DMS 273 treated with DMSO at 0.1 percent for 48 hours (cell line): Measurements from ENCODE around the gene TFB1M.

ENCODE experiments used
- DNase-seq: peaks from one replicate; lab custom pipeline; 2025; lab: John Stamatoyannopoulos, UW

Gene TFB1M

DNA sequence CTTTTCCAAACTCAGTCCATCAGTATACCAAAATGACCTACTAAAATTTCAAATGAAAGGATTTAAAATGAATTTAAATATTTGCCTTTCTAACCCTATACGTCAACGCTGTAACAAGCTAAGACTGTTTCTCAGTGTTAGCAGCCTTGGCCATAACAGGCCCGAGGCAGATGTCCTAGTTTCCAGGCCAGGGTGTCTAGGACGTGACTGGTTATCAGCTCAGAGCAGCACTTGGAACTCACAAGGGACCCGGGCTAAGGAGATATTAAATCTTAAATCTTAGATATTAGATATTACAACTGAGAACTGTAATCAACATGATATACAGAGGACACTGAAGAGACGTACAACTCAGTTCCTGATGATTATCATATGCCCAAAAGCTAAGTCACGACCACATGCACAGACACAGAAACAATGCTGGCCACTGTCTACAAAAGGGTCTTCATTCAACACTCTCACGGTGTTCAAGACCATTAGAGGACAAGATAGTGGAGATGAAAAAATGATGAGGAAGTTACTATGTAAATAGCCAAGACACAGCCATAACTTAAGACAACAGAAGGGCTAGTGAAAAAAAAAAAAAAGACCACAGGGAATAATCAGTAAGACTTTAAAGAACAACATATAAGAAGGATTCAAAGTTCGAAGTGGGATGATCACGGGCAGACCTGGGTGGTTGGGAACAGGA, 50.8 kb downstream of the TFB1M start, which contains the start of gene CLDN20:
Gene CLDN20 (plus strand): TSS at position 641 of the 691 bp plus-strand sequence. CDS start 11,707 bp downstream, outside the sequence.
- DNase-seq, result no peak

DNA sequence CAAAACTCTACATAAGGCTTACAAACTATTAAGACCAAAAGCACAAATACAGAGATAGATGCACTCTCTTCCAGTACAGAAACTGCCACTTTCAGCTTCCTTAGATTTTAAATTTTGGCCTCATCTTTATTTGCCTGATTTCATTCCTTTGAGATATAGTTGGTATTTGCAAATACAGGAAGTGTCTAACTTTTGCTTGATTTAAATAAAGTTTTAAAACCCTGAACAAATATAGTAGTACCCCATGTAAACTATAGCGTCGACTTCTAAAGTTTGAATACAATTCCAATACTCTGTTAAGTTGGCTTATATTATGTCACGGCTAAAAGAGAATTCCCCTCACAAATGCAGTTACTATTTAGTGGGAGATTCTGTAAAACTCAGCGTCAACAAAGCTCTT, 51.6 kb downstream of the TFB1M start:
- DNase-seq, result no peak

DNA sequence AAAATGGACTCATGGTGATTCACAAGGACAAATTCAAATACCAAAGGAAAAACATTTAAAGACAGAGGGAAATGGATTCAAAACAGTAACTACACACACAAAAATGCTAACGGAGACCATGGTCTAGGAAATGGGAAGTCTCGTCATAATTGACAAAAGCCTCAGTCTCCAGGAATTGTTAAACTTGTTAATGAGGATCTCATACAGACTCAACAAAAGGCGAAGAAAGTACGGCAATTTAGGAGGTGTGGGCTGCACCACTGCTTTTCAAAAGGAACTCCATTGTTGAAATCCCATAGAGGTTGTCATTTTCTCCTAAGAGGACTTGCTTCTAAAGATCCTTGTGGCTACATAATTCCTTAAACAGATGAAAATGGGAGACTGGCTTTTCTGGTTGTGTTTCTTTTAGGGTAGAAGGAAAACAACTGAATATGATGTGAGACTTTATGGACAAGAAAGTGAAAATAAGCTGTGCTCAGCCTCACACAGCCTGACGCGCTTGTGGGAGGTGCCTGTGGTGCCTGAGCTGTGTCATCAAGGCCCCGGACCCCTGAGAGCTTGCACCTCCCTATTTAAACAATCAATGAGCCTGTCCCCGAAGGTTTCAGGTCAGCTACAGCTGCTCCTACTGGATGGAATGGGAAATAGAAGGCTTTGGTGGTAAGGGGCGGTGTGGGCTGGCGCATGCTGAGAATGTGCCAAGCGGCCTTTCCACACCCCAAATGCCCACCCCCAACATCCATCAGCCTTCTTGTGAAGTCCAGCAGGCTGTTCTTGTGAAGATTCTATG, 53.0 kb downstream of the TFB1M start:
- DNase-seq, result no peak

DNA sequence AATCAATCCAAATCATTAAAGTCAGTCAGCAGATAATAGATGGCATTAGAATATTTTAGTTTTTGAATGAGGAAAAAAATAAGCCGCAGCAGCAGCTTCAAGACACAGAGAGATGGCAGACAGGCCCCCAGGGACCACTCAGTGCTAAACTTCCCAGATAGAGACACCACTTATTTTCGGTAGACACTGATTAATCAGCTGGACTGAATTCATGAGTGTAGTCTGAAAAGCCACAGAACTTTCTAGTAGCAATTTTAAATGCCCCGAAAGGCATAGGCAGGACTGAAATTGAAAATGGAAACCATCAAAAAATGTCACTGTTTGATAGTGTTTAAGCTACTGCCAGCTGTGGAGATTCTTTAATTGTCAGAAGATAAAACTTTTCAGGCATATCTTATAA, 53.6 kb downstream of the TFB1M start:
- no peak for DNase-seq

DNA sequence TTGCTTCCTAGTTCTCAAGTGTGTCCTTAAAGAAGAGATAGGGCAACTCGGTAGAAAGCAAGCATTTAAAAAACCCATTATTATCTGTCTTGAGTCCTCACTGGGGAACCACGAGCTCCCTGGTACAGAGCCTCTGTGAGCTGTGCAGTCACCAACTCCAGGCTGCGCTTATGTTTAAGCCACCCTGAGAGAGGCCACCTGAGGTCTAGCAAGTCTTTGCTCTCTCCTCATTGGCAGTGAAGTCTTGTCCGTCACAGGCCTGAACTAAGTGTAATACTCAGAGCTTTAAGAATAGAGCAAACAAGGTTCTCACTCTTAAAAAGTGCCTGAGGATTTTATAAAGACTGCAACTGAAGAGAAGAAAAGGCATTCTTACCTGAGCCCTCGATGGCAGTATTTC, 54.4 kb downstream of the TFB1M start:
- no peak for DNase-seq

DNA sequence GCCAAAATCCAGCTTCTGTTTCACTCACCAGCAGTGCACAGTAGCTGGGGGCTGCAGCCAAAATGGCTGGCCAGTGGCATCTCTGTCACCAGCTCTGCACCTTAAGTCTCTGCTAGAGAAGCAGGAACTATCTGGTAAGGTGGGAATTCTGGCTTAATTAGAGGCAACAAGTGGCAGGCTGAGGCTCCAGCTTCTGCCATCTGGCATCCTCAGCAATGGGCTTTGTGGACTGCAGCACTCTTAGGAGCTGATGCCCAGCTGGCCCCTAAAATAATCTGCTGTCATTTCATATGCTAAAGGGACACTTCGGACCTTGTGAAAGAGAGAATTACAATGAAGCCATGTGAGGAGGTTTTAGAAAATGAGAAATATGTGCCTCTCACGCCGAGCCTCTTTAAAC, 55.1 kb downstream of the TFB1M start:
- no peak for DNase-seq

DNA sequence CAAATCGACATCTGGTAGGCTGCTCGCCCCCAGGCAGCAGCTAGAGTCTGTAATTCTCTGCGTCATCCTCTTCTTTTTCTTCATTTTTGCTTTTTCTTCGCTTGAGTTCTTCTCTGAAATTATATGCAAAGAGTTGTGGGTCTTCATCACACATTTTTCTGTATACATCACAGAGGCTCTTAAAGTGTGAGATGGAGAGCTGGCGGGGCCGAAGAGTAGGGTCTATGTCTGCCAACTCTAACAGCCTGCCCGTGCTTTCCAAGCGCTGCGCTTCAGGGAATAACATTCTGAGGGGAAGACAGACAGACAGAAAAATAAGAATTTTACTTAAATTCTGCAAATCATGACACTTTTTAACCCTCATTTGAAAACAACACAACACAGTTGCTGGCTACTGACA, 56.5 kb downstream of the TFB1M start:
- no peak for DNase-seq

DNA sequence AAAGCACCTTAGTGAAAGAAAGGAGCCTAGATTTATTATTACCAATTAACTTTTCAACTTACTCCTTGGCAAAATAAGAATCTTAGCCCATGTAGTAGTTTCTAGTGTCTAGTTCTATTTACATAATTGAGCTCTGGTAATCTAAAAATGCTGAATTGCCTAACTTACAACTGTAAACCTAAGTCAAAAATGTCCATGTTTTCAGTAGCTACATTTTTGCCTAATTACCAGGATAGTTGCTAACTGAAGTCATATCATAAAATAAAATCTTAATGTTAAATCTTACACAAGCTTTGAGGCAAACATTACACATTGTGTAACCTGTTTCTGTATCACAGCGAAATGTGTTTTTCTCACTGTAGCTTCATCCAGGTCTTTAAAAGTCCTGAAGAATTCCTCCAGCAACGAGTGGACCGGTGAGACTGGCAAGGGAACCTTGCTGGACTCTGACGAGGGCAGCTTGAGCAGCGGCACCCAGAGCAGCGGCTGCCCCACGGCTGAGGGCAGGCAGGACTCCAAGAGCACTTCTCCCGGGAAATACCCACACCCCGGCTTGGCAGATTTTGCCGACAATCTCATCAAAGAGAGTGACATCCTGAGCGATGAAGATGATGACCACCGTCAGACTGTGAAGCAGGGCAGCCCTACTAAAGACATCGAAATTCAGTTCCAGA, 58.0 kb downstream of the TFB1M start:
- DNase-seq, result no peak

DNA sequence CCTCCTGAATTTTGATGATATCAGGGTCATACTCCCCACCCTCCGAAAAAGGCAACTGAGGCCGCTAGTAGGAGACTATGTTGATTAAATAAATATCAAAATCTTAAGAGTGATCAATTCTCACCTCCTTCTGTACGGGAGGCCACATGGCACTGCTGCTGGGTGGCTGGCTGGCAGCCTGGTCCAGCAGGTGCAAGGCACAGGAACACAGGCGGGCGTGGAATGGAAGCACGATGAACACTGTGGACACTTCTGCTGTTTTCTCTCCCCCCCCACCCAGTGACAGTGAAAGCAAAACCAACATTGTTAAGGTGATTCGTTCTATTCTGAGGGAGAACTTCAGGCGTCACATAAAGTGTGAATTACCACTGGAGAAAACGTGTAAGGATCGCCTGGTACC, 60.1 kb downstream of the TFB1M start:
- DNase-seq, result no peak

DNA sequence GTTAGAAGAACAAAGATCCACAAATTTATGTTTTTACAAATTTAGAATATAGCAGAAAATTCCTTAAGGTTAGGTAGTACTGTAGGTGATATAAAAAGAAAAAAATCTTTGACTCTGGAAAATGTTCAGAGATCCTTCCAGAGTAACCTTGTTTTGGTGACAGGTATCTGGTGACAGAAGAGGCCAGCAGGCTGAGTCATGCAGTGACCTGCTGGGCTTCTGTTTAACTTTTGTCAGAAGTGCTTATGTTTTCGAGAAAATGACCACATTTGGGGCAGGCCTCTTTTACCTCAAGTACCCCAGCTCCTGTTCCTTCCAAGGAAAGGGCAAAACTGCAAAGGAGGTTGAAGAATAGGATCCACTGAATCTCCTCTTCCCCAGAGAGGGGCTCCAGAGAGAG, 60.9 kb downstream of the TFB1M start:
- no peak for DNase-seq

DNA sequence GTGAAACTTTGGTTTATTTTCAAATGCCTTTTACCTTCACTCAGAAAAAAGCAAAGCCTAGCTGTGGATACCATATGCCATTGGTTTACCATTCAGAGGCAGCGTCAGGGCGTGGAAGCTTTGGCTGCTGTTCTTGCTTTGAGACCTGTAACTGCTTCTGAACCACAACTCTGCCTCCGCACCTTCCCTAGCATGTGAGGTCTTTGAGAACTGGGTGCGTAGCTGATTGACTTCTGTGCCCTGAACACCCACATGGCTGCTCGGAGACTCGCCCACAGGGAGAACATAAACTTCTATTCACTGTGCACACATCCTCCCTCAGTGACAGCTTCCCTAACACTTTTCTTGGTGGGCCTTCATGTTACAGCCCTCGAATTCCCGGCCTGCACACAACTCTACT, 61.7 kb downstream of the TFB1M start:
- DNase-seq, result no peak

DNA sequence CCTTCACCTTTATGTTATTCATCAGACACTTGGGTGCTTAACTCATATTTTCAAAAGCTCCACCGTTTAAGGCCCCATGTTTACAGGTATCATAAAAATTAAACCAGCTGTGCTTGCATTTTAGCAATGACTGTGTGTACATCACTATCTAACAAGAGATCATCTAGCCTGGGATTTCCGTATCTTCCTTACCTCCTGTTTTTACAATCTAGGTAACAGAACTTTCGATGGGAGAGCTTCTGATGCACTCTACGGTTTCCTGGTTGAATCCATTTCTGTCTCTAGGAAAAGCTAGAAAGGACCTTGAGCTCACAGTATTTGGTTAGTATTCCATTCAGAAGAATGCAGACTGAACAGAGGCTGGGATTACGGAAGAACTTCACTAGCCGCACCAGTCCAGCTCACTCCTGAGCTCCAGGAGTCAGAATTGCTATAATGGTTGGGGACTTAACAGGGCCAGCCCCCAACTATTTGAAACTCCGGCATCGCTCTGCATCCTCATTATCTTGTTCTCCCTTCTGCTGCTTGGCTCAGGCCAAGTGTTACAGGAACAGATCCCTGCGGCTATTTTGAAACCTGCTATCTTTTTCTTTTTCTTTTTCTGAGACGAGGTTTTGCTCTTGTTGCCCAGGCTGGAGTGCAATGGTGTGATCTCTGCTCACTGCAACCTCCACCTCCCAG, 63.4 kb downstream of the TFB1M start:
- no peak for DNase-seq

DNA sequence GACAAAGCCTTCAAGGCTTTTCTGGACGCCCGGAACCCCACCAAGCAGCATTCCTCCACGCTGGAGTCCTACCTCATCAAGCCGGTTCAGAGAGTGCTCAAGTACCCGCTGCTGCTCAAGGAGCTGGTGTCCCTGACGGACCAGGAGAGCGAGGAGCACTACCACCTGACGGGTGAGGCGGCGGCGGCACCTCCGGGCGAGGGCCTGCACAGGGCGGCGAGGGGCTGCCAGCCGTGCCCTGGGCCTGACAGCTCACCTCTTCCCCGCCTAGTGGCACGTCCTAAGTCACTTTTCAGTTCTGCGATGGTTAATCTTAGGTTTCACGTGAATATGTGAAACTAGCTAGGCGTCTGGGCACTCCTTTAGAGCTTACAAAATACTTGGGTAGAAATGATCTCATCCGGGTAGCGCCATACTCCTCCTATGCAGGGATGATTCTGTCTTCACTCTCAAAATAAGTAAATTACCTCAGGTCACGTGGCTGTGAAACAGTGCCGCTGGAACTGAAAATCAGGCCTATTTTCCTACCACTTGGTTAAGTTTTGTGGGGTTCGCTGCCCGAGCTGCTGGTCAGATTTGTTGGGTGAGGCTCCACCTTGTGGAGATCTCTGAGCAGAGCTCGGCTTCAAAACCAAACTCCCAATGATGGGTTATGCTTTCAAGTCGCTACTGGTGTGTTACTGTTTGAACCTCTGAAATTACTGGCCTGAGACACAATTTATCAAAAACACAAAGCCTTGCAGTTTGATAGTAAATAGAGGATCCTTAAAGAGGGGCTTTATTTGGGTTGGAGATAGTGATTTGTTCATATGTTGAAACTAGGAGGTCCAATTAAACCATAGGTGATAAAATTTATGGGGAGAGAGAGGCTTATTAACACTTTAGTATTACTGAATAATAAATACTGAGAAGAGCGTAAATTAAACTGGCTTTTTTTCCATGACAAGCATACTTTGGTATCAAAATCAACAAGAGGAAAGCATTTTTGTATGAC, 66.0 kb downstream of the TFB1M start:
- DNase-seq, result no peak

DNA sequence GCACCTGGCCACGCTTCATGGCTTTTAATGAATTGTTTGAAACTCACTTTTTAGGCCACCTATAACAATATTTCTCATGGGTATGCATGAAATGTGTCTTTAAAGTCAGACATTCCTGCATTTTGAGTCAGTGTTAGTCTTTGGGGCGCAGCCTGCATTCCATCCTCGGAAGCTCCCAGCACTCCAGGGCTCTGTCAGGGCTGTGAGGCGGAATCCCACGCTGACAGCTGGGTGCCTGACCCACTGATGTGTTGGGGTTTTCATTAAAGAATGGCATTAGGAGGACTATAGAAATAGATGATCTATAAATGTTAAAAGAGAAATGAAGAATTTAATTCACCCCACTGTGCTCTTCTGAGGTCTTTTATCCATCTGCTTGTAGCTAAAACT, 66.7 kb downstream of the TFB1M start:
- DNase-seq, result no peak

DNA sequence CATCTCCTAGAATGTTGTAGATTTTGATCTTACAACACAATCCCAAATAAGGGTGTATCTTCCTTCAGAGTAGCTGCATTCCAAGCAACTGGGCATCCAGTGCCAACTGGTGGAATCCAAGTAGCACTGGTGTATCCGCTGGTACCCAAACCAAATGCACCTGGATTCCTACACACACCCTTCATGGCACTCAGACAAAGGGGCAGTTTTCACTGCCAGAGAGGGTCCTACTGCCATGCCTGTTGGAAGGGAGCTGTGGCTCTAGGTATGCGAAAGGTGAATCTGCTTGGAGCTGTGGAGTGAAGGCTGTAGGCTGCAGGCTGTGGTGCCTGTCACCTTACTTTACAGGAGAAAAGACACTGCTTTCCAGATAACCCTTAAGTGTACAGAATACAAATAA, 67.5 kb downstream of the TFB1M start:
- no peak for DNase-seq

DNA sequence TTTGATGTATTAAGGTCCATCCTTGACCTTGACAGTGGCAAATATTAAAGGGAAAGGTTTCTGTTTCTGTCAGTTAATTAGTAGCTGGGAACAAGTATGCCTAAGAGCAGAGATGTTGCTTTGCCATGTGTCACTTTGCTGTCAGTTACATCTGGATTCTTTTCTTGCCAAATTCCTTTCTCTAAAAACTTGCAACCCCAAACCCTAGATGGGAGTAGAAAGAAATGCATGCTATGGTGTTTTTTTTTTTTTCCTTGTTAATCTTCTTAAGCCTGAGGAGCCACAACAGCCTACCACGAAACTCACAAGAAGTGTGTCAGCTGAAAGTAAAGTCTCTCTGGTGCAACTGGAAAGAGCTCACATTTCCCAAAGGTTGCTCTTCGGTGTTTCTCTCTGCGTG, 68.5 kb downstream of the TFB1M start:
- DNase-seq, result no peak

DNA sequence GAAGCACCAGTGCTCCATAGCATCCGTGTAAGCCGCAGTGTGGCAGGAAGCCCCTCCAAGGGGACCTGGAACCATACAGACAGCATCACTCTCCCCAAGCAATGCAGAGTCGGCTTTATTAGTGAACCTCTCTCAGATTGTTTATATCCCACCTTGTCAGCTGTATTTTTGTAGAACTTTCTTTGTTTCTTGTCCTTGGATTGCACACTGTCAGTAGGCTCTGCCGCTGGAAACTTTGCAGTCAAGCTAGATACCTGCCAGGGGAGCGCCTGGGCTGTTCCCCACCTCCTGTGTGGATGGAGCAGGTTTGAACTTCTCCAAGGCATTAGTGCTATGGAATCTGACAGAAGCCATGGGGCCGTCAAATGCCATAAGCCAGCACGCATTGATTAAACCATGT, 69.1 kb downstream of the TFB1M start:
- DNase-seq, result no peak

DNA sequence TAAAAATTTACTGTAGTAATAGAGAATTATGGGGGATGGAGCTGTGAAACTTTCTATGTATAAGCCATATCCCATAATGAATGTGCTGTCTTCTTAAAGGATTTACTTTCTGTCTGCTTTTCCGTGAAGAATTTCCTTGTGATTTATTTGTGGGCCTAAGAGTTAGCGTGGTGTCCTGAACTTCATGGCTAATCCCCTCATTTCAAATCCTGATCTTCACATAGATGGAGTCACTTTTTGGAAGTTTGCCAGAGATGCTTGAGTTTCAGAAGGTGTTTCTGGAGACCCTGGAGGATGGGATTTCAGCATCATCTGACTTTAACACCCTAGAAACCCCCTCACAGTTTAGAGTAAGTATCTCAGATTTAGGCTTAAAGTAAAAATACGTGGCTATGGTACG, 69.8 kb downstream of the TFB1M start:
- no peak for DNase-seq

DNA sequence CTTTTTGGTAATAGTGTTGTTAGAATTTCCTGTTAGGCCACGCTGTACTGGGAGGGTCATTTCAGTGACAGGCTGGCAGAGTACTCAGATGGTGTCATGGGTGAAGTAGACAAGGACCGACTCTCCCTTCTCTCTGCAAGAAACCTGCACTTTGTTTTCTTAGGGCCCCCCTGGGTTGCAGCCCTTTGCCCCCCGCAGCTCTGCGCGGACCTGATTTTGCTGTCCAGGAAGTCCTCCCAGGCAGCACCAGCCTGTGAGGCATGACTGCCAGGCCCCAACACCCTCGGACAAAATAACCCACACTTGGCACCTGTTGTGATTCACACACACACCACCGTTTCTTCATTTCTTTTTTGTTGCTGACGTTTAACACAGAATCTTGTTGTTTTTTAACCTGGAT, 72.3 kb downstream of the TFB1M start:
- DNase-seq, result no peak

DNA sequence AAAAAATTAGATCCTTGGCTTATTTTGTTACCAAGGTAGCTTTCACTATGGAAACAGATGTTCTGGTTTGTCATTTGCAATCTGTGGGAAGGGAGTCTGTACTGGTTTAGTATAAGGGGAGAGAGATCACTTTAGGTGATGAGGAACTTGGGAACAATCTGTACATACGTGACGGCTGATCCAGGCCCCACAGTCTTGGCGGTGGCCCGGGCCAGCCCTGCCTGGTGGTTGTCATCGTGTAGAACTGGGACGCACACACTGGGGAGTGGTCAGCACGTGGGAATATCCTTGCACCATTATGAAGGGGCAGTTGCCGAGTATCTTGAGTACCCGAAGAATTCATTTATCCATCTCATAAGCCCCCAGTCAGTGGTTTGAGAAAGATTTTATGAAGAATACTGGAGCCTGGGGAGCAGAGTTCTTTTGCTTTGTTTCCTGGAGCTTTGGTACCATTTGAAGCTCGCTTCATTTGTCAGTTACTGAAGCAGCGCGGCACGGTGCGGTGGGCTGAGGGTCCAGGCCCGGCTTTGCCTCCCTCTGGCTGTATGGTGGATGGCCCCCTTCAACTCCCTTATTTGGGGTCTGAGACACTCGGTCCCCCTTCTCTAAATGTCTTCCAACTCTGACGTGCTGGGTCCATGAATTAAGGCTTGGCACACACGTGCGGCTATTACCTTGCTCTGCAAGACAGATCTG, 73.2 kb downstream of the TFB1M start:
- no peak for DNase-seq

DNA sequence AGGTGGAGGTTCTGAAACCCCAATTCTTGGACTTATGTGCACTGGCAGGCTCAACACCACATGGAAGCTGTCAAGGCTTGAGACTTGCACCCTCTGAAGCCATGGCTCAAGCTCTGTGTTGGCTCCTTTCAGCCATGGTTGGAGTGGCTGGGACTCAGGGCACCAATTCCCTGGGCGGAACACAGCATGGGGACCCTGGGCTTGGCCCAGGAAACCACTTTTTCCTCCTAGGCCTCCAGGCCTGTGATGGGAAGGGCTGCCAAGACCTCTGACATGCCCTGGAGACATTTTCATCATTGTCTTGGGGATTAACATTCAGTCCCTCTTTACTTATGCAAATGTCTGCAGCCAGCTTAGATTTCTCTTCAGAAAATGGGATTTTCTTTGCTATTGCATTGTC, 76.7 kb downstream of the TFB1M start:
- DNase-seq, result no peak
